ENCODE results near the gene COL4A5. TPM values are rescaled to one million over a fixed set of nuclear protein-coding genes. Genes with fewer than 3 reads are reported as not detected.
"Not testable (repeated sequence)": the region's sequence is repeated elsewhere in the genome, so short reads cannot be mapped to it uniquely, and the experiment has no call there.

The COL4A5 gene
- total RNA-seq = 100 to 1,000 TPM in 3 of 4 donors, 10 to 100 TPM in 1; 43.2 to 338 (median 127) TPM

DNA sequence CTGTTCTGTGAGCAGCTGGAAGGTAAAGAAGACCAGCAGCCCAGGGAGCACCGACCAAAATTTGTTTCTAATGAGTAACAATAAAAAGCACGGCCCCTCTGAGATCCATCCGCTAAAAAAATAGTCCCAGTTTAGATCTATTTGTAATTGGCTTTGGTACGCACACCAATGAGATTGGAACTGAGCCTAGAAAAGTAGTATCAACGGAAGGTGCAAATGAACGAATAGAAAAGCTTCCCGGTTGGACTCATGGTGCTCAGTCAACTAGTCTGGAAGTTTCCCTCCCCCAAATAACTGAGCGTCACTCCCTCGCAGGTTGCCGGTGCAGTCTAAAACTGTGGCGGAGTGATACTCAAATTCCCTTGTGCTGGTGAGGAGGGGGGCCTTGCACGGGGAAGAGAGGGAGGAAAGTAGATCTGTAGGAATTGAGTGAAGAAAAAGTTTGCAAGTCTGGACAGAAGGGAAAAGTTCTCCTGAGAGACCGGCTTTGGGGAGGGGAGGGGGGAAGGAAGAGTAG is at the start of gene COL4A5:
Gene COL4A5, plus strand, starts transcription at position 413 of the 517 bp plus-strand sequence. CDS start 288 bp downstream, outside the sequence.
- Histone ChIP-seq H3K4me3 (peak within 1 kb of the TSS; percentile 49 to 50), H3K36me3 (no peaks in the 10 kb centered on the region), H3K9me3 (no peaks in the 10 kb centered on the region), H3K4me1 (no peaks in the 10 kb centered on the region), H3K27me3 (no peaks in the 10 kb centered on the region), H3K27ac (peak within 1 kb of the TSS; percentile 79 to 85)
- intact Hi-C loops (cut with DNase I; ENCODE audit: low total_unique reads) = no loop called here
- TF ChIP-seq POLR2A (IDR thresholded peaks at IDR 0.05) = no peak
- TF ChIP-seq, protein P1, sequence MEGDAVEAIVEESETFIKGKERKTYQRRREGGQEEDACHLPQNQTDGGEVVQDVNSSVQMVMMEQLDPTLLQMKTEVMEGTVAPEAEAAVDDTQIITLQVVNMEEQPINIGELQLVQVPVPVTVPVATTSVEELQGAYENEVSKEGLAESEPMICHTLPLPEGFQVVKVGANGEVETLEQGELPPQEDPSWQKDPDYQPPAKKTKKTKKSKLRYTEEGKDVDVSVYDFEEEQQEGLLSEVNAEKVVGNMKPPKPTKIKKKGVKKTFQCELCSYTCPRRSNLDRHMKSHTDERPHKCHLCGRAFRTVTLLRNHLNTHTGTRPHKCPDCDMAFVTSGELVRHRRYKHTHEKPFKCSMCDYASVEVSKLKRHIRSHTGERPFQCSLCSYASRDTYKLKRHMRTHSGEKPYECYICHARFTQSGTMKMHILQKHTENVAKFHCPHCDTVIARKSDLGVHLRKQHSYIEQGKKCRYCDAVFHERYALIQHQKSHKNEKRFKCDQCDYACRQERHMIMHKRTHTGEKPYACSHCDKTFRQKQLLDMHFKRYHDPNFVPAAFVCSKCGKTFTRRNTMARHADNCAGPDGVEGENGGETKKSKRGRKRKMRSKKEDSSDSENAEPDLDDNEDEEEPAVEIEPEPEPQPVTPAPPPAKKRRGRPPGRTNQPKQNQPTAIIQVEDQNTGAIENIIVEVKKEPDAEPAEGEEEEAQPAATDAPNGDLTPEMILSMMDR (IDR thresholded peaks at IDR 0.05) = no peak
- DNase-seq = peak; percentile 59 to 75

DNA sequence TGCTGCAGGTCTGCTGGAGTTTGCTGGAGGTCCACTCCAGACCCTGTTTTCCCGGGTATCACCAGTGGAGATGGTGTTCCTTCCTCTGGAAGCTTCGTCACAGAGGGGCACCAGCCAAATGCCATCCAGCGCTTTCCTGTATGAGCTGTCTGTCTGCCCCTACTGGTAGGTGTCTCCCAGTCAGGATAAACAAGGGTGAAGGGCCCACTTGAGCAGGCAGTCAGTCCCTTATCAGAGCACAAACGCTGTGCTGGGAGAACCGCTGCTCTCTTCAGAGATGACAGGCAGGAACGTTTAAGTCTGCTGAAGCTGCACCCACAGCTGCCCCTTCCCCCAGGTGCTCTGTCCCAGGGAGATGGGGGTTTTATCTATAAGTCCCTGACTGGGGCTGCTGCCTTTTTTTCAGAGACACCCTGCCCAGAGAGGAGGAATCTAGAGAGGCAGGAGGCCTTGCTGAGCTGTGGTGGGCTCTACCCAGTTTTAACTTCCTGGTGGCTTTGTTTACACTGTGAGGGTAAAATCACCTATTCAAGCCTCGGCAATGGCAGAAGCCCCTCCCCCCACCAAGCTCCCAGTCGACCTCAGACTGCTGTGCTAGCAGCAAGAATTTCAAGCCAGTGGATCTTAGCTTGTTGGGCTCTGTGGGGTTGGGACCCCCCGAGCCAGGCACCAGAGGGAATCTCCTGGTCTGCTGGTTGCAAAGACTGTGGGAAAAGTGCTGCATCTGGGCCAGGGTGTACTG is 48.5 kb upstream of the COL4A5 start:
- H3K4me3 ChIP-seq; H3K9me3 ChIP-seq; H3K27ac ChIP-seq; DNase-seq; intact Hi-C loops (cut with DNase I; ENCODE audit: low total_unique reads); H3K4me1 ChIP-seq; H3K27me3 ChIP-seq; H3K36me3 ChIP-seq: not testable (repeated sequence)

DNA sequence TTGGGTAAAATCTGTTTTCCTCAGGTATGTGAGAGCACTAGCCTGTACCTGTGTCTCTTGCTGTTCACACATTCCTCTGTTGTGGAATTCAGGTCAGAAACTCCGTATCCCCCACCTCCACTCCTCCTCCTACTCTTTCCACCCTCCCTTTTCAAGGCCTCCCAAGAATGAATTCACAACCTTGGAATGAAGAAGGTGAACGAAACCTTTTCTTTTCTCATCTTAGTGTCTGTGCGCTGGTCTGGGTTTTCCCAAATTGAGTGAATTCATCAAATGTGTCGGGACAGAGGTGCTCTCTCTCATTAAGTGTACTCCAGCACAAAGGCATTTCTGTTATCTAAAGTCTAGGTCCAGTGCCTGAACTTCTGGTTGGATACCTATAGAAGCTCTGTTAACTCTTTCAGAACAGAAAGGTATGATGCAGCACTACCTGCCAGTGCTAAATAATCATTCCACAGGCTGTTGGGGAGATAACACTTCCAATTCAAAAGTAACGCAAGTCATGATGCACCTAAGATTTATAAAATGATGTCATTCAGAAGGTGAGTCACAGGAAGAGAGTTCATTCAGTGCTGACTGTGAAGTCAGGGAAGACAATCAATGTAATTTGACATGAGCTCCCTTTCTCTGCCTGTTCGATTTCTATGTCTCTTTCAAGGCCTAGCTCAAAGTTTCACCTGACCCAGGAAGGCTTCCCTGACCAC is 43.3 kb upstream of the COL4A5 start:
- Histone ChIP-seq H3K36me3 (no peaks in the 10 kb centered on the region), H3K9me3 (no peaks in the 10 kb centered on the region), H3K27ac (no peak overlapping the region), H3K27me3 (no peaks in the 10 kb centered on the region), H3K4me1 (no peaks in the 10 kb centered on the region), H3K4me3 (no peak overlapping the region)
- DNase-seq = no peak
- intact Hi-C loops (cut with DNase I; ENCODE audit: low total_unique reads) = no loop called here
- TF ChIP-seq POLR2A (IDR thresholded peaks at IDR 0.05) = no peak
- TF ChIP-seq, protein P1 (IDR thresholded peaks at IDR 0.05) = no peak

DNA sequence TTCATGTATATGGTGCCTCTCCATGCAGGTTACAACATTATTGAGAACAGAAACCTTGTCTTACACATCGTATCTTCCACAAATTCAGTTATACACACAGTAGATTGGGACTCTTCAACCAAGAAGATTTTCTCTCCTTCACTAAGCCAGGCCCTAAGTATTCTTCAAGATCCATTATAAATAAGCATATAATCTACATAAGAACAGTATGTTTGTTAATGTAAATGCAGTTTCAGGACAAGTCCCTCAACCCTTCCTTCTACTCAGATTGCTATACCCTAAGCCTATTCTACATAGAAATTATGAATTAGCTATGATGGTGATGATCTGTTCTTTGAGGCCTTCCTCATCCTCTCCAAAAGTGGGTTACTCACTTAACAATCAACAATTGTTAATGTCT is 42.7 kb upstream of the COL4A5 start:
- H3K4me3 ChIP-seq = no peak overlapping the region
- no peaks in the 10 kb centered on the region for H3K27me3 ChIP-seq
- TF ChIP-seq POLR2A (IDR thresholded peaks at IDR 0.05) = no peak
- H3K36me3 ChIP-seq = no peaks in the 10 kb centered on the region
- H3K9me3 ChIP-seq = no peaks in the 10 kb centered on the region
- no peak for DNase-seq
- H3K27ac ChIP-seq = no peak overlapping the region
- H3K4me1 ChIP-seq = no peaks in the 10 kb centered on the region
- intact Hi-C loops (cut with DNase I; ENCODE audit: low total_unique reads) = no loop called here

DNA sequence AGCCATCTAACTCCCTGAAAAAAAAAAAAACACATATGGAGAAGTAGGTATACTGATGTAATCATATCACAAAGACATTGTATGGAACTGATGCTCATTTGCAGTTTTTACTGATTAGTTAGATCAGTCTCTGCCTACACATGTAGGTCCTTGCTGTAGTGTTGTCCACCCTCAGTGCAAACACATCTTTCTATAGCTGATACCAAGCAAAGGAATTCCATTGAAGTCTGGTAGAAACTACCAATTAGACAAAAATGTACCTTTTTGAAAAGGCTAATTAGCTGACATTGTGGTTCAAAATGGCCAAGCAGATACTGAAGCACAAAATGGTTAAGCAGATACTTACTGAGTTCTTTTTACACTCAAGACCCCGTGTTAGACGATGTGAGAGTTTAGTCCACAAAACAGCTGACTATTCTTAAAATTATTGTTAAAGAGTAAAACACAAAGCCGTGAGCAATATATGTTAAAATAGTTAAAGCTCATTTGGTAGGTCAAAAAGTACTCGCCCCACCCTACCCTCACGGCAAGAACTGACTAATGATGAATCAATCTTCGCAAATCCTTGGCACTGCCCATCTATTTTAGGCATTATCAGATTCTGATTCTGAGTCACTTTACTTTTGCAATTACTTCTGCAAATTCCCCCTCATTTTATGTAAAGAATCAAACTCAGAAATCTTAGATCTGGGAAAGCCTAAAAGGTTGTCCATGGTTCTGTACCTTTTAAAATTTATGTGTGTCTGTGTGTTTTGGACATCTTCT is 41.8 kb upstream of the COL4A5 start:
- no peak overlapping the region for H3K27ac ChIP-seq
- H3K4me1 ChIP-seq = no peaks in the 10 kb centered on the region
- no peak overlapping the region for H3K4me3 ChIP-seq
- H3K9me3 ChIP-seq = no peaks in the 10 kb centered on the region
- intact Hi-C loops (cut with DNase I; ENCODE audit: low total_unique reads) = no loop called here
- H3K27me3 ChIP-seq = no peaks in the 10 kb centered on the region
- H3K36me3 ChIP-seq = no peaks in the 10 kb centered on the region
- no peak for DNase-seq
- TF ChIP-seq, protein P1 (IDR thresholded peaks at IDR 0.05) = no peak
- no peak for TF ChIP-seq POLR2A (IDR thresholded peaks at IDR 0.05)
